22Rv1 (cell line): ENCODE data around the gene SERPINH1.

Experiments
- H3K27ac ChIP-seq: fragments of 450-650 bp; 2 replicates; pipeline ENCODE4 v1.5.1; 2017
- CTCF ChIP-seq: fragments of 450-650 bp; IDR thresholded peaks from 2 replicates; pipeline ENCODE4 v1.5.1; 2017; ENCODE audit warnings: mild to moderate bottlenecking
- ZFX ChIP-seq: fragments of 450-650 bp; IDR thresholded peaks from 2 replicates; pipeline ENCODE4 v1.6.1; 2017; ENCODE audit warnings: antibody characterized with exemption, borderline replicate concordance

Gene SERPINH1

DNA sequence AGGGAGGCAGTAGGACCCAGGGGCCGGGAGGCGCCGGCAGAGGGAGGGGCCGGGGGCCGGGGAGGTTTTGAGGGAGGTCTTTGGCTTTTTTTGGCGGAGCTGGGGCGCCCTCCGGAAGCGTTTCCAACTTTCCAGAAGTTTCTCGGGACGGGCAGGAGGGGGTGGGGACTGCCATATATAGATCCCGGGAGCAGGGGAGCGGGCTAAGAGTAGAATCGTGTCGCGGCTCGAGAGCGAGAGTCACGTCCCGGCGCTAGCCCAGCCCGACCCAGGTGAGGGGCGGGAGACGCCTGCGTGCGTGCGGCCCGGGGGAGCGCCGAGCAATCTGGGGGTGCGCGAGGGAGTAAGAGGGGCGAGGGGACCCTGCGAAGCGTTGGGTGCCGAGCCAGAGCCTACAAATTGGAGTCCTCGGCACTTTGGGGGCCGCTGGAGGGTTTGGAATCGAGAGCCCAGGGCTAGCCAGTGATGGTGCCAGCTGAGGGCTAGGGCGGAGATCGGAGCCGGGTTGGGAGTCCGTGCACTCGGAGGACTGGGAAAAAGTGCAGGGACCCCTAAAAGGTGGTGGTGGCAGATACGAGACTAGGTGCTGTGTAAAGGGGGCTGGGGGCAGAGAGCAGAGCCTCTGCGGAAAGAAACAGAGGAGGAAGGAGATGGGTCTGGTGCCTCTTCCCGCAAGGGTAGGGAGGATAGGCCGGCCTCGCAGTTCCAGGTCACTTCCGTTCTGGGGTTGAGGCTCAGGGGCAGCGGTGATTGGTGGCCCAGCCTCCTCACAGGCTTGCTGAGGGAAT is at the start of gene SERPINH1:
TSS of gene SERPINH1 (plus strand) at position 206 of the 788 bp plus-strand sequence. CDS start 4,097 bp downstream, outside the sequence.
- TF ChIP-seq CTCF (no peak), ZFX (no peak)
- H3K27ac ChIP-seq = peak within 1 kb of the TSS; percentile 71

GRCh38 chr11:75513250-75513649 is 48.8 kb upstream of the SERPINH1 start:
- TF ChIP-seq ZFX = no peak
- TF ChIP-seq CTCF = no peak
- H3K27ac ChIP-seq = no peak overlapping the region

GRCh38 chr11:75514596-75514995 is 47.5 kb upstream of the SERPINH1 start:
- no peak overlapping the region for H3K27ac ChIP-seq
- TF ChIP-seq ZFX (no peak), CTCF (no peak)

DNA sequence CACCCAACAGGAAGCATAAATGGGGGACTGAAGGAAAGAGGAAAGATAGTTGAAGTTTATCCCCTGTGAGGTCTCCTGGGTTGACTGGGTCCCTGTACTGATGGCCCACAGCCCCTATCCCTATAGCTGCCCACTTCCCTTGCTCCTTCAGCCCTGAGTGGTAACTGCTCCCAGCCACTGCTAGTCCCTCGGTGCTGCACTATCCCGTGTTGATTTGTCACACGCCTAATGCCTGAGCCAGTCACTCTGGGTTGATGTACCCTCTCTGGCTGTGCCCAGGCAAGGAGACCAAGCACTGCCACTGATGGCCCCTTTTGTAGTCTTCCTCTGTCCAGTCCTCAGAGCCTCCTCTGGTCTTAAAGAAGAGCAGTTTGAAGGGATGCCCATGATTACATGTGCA is 45.9 kb upstream of the SERPINH1 start:
- no peak overlapping the region for H3K27ac ChIP-seq

DNA sequence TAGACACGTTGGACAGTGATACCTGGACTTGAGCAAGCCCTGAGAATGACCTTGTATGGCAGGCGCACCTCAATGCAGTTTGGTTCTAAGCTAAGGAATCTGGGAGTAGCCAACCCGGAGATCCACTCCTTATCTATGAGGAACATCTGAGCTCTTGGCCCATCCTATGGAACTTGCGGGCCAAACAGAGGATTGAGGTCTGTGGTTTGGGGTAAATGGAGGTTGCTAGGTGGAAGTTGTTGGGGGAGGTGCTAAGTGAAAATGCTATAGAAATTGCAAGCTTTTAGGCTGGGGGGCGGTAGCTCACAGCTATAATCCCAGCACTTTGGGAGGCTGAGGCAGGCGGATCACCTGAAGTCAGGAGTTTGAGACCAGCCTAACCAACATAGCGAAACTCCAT is 45.2 kb upstream of the SERPINH1 start:
- TF ChIP-seq CTCF (no peak), ZFX (no peak)
- H3K27ac ChIP-seq = no peak overlapping the region

More for the DNA sequence above, 45.9 kb upstream of the SERPINH1 start:
- TF ChIP-seq ZFX = no peak
- TF ChIP-seq CTCF = no peak

- no peak overlapping the region for H3K27ac ChIP-seq
- TF ChIP-seq ZFX (no peak), CTCF (no peak)
Observed at GRCh38 chr11:75518204-75518549, 43.9 kb upstream of the SERPINH1 start.
